Hepatocyte (in vitro differentiated cells): ENCODE results near the gene MBD5.
"Not testable (repeated sequence)": the region's sequence is repeated elsewhere in the genome, so short reads cannot be mapped to it uniquely, and the experiment has no call there.

Source experiments
- CTCF ChIP-seq: fragments of 200-600 bp; sonication (generic); IDR thresholded peaks from 2 replicates; pipeline ENCODE4 v1.5.1; 2016; ENCODE audit warnings: antibody characterized with exemption, mild to moderate bottlenecking; ENCODE audit not compliant: poor library complexity
- EZH2 ChIP-seq: fragments of 200-600 bp; sonication (generic); IDR thresholded peaks from 2 replicates; pipeline ENCODE4 v1.6.1; 2016; ENCODE audit warnings: antibody characterized with exemption, mild to moderate bottlenecking, borderline replicate concordance

DNA sequence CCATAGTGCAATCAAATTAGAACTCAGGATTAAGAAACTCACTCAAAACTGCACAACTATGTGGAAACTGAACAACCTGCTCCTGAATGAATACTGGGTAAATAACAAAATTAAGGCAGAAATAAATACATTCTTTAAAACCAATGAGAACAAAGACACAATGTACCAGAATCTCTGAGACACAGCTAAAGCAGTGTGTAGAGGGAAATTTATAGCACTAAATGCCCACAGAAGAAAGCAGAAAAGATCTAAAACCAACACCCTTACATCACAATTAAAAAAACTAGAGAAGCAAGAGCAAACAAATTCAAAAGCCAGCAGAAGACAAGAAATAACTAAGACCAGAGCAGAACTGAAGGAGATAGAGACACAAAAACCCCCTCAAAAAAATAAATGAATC lies 18.5 kb upstream of the MBD5 start:
- TF ChIP-seq CTCF, EZH2: not testable (repeated sequence)
